C4-2B (cell line): ENCODE results near the gene FCER2.

Source experiments
- CTCF ChIP-seq: fragments of 450-650 bp; conservative IDR thresholded peaks from 2 replicates; pipeline ENCODE4 v1.5.1; 2017; ENCODE audit warnings: mild to moderate bottlenecking
- ZFX ChIP-seq: fragments of 450-650 bp; IDR thresholded peaks from 2 replicates; pipeline ENCODE4 v1.6.1; 2017

GRCh38 chr19:7739801-7740681, 38.1 kb upstream of the FCER2 start:
- no peak for TF ChIP-seq CTCF
- TF ChIP-seq ZFX, result no peak
